IMR-90 (cell line): ENCODE data around the gene CDC25B. TPM values are rescaled to one million over a fixed set of nuclear protein-coding genes. Genes with fewer than 3 reads are reported as not detected.

Source experiments
- ATAC-seq: fragments of 200-7000 bp; cut with Tn5 transposase; 2 replicates; pipeline ENCODE4 v1.9.1; 2020; ENCODE audit warnings: low read depth, mild to moderate bottlenecking, moderate library complexity
- BruUV-seq: library from RNA; stranded (reverse); fragments of 400-500 nt; replicated peaks from 2 replicates; lab custom pipeline; 2021; lab: Mats Ljungman, UMichigan
- CTCF ChIA-PET: fragments of 300-600 bp; formaldehyde crosslinking; extraction: SDS; loops from one replicate; lab custom pipeline; 2021; ENCODE audit warnings: antibody characterized with exemption; lab: Yijun Ruan, JAX
- POLR2A ChIA-PET: fragments of 300-600 bp; sonication (Branson Sonifier 250); formaldehyde crosslinking; loops from one replicate; lab custom pipeline; 2022; ENCODE audit warnings: antibody characterized with exemption; ENCODE audit not compliant: unreplicated experiment; lab: Charles Lee
- DNase-seq: peaks from one replicate; pipeline ENCODE4 v3.0.0; 2013
- H2AFZ ChIP-seq: replicated peaks from 2 replicates; pipeline ENCODE3; 2013; ENCODE audit warnings: low read length, mild to moderate bottlenecking; ENCODE audit not compliant: poor library complexity
- H2AK5ac ChIP-seq: 2 replicates; pipeline ENCODE4 v1.6.1; 2013; ENCODE audit warnings: low read depth, low read length, inconsistent platforms
- H2AK9ac ChIP-seq: replicated peaks from 2 replicates; pipeline ENCODE3; 2013; ENCODE audit warnings: mild to moderate bottlenecking, low read depth, low read length, moderate library complexity; ENCODE audit not compliant: poor library complexity
- H2BK120ac ChIP-seq: 2 replicates; pipeline ENCODE4 v1.6.1; 2013; ENCODE audit warnings: low read depth, low read length, inconsistent platforms
- H2BK15ac ChIP-seq: 3 replicates; pipeline ENCODE4 v1.6.1; 2013; ENCODE audit warnings: low read depth, low read length, inconsistent platforms
- H2BK20ac ChIP-seq: 2 replicates; pipeline ENCODE4 v1.6.1; 2013; ENCODE audit warnings: low read depth, mild to moderate bottlenecking, inconsistent platforms, low read length, moderate library complexity
- H2BK5ac ChIP-seq: 2 replicates; pipeline ENCODE4 v1.6.1; 2013; ENCODE audit warnings: mild to moderate bottlenecking, low read depth, low read length, inconsistent platforms; ENCODE audit not compliant: poor library complexity, severe bottlenecking
- H3K14ac ChIP-seq: replicated peaks from 2 replicates; pipeline ENCODE4 v1.6.1; 2013; ENCODE audit warnings: low read depth, low read length, inconsistent platforms
- H3K18ac ChIP-seq: 2 replicates; pipeline ENCODE4 v1.6.1; 2013; ENCODE audit warnings: low read depth, low read length, control low read depth
- H3K23ac ChIP-seq: 2 replicates; pipeline ENCODE4 v1.6.1; 2013; ENCODE audit warnings: low read depth, low read length, inconsistent platforms
- H3K27ac ChIP-seq: 2 replicates; pipeline ENCODE4 v1.5.1; 2013; ENCODE audit warnings: mild to moderate bottlenecking, control low read depth, low read length; ENCODE audit not compliant: insufficient read depth
- H3K27me3 ChIP-seq: 2 replicates; pipeline ENCODE4 v1.6.1; 2013; ENCODE audit warnings: low read length; ENCODE audit not compliant: control insufficient read depth, insufficient read depth
- H3K36me3 ChIP-seq: 2 replicates; pipeline ENCODE4 v1.6.1; 2013; ENCODE audit warnings: low read length, mixed read lengths; ENCODE audit not compliant: control insufficient read depth, insufficient read depth
- H3K4ac ChIP-seq: 2 replicates; pipeline ENCODE4 v1.6.1; 2013; ENCODE audit warnings: low read depth, low read length, inconsistent platforms
- H3K4me1 ChIP-seq: 2 replicates; pipeline ENCODE4 v1.6.1; 2013; ENCODE audit warnings: low read length, mixed read lengths; ENCODE audit not compliant: control insufficient read depth, insufficient read depth
- H3K4me2 ChIP-seq: 2 replicates; pipeline ENCODE4 v1.6.1; 2013; ENCODE audit warnings: low read depth, mild to moderate bottlenecking, control low read depth, low read length, moderate library complexity
- H3K4me3 ChIP-seq: 2 replicates; pipeline ENCODE4 v1.5.1; 2013; ENCODE audit warnings: low read depth, mild to moderate bottlenecking, control low read depth, low read length, moderate library complexity; ENCODE audit not compliant: insufficient read depth
- H3K56ac ChIP-seq: 2 replicates; pipeline ENCODE4 v1.6.1; 2013; ENCODE audit warnings: low read length, inconsistent platforms; ENCODE audit not compliant: insufficient read depth; ENCODE audit errors: extremely low read depth
- H3K79me1 ChIP-seq, 2 experiments: 2 replicates each; pipeline ENCODE4 v1.6.1; 2013; ENCODE audit warnings: low read length in 2 of 2, inconsistent platforms in 1 of 2, low read depth in 1 of 2
- H3K9ac ChIP-seq: 2 replicates; pipeline ENCODE4 v1.6.1; 2013; ENCODE audit warnings: low read depth, low read length, control low read depth
- H3K9me1 ChIP-seq: 2 replicates; pipeline ENCODE4 v1.6.1; 2013; ENCODE audit warnings: low read length, inconsistent platforms; ENCODE audit not compliant: insufficient read depth
- H3K9me3 ChIP-seq: 2 replicates; pipeline ENCODE4 v1.6.1; 2013; ENCODE audit warnings: low read length; ENCODE audit not compliant: control insufficient read depth, insufficient read depth
- H4K20me1 ChIP-seq: 2 replicates; pipeline ENCODE4 v1.6.1; 2013; ENCODE audit warnings: low read length, inconsistent platforms; ENCODE audit not compliant: insufficient read depth
- H4K5ac ChIP-seq: 2 replicates; pipeline ENCODE4 v1.6.1; 2013; ENCODE audit warnings: mild to moderate bottlenecking, low read depth, low read length, control low read depth
- H4K8ac ChIP-seq, 2 experiments: 2 replicates each; pipeline ENCODE4 v1.6.1; 2013; ENCODE audit warnings: low read depth in 2 of 2, low read length in 2 of 2, control low read depth in 1 of 2, inconsistent platforms in 1 of 2
- H4K91ac ChIP-seq: 2 replicates; pipeline ENCODE4 v1.6.1; 2013; ENCODE audit warnings: low read depth, low read length, inconsistent platforms; ENCODE audit not compliant: insufficient read depth
- BHLHE40 ChIP-seq: fragments of 150-350 bp; IDR thresholded peaks from 2 replicates; pipeline ENCODE4 v1.6.1; 2016; ENCODE audit warnings: mild to moderate bottlenecking, low read depth, low read length
- CEBPB ChIP-seq: IDR thresholded peaks from 2 replicates; pipeline ENCODE4 v1.6.1; 2012; ENCODE audit warnings: low read depth, low read length, improper control_type of control experiment
- CHD1 ChIP-seq: IDR thresholded peaks from 2 replicates; pipeline ENCODE4 v1.6.1; 2012; ENCODE audit warnings: low read depth, low read length, improper control_type of control experiment
- FOS ChIP-seq: fragments of 150-350 bp; IDR thresholded peaks from 2 replicates; pipeline ENCODE4 v1.6.1; 2016; ENCODE audit warnings: low read depth, low read length
- MAFK ChIP-seq: IDR thresholded peaks from 2 replicates; pipeline ENCODE4 v1.6.1; 2012; ENCODE audit warnings: low read depth, low read length, improper control_type of control experiment
- MAZ ChIP-seq: IDR thresholded peaks from 2 replicates; pipeline ENCODE4 v1.6.1; 2012; ENCODE audit warnings: low read depth, mild to moderate bottlenecking, low read length, improper control_type of control experiment, moderate library complexity, borderline replicate concordance
- MXI1 ChIP-seq: IDR thresholded peaks from 2 replicates; pipeline ENCODE4 v1.6.1; 2012; ENCODE audit warnings: low read depth, mild to moderate bottlenecking, low read length, moderate library complexity, borderline replicate concordance
- NFE2L2 ChIP-seq: fragments of 150-350 bp; IDR thresholded peaks from 2 replicates; pipeline ENCODE4 v1.6.1; 2016; ENCODE audit warnings: low read depth, mild to moderate bottlenecking, low read length
- POLR2A ChIP-seq: IDR thresholded peaks from 2 replicates; pipeline ENCODE4 v1.6.1; 2012; ENCODE audit warnings: mild to moderate bottlenecking, low read depth, low read length
- RAD21 ChIP-seq: IDR thresholded peaks from 2 replicates; pipeline ENCODE4 v1.6.1; 2012; ENCODE audit warnings: low read length, improper control_type of control experiment
- RCOR1 ChIP-seq: IDR thresholded peaks from 2 replicates; pipeline ENCODE4 v1.6.1; 2012; ENCODE audit warnings: mild to moderate bottlenecking, low read length, improper control_type of control experiment; ENCODE audit not compliant: insufficient replicate concordance
- RFX5 ChIP-seq: IDR thresholded peaks from 2 replicates; pipeline ENCODE4 v1.8.0; 2012; ENCODE audit warnings: low read depth, mild to moderate bottlenecking, low read length, moderate library complexity
- SMC3 ChIP-seq: fragments of 150-350 bp; IDR thresholded peaks from 2 replicates; pipeline ENCODE4 v1.6.1; 2016; ENCODE audit warnings: low read depth, mild to moderate bottlenecking, antibody characterized with exemption, low read length, moderate library complexity
- WGBS, 2 experiments: methylation state at CpG; one replicate each; pipeline versions ENCODE4 v1.1.5 to v1.1.7; 2013; ENCODE audit warnings: missing lambda C conversion rate in 2 of 2; ENCODE audit not compliant: insufficient read length in 1 of 2; ENCODE audit errors: extremely low coverage in 2 of 2; 5-methylcytosine and 5-hydroxymethylcytosine counted together
- dilution Hi-C: fragments of 300-500 bp; cut with HindIII; formaldehyde crosslinking; loops from one replicate; pipeline ENCODE4 v1.14.3; 2018; ENCODE audit warnings: low sequenced_read_pairs; ENCODE audit not compliant: unreplicated experiment
- in situ Hi-C: fragments of 300-500 bp; cut with MboI; formaldehyde crosslinking; loops from 3 replicates; pipeline ENCODE4 v1.14.3; 2019; ENCODE audit warnings: low sequenced_read_pairs, inconsistent platforms, mixed read lengths
- intact Hi-C: fragments of 100-400 bp; cut with micrococcal nuclease; formaldehyde crosslinking; loops from 2 replicates; pipeline ENCODE4 v1.10.0; 2022
- polyA plus RNA-seq, 3 experiments: library from polyadenylated mRNA; depleted of rRNA; stranded (reverse); fragments of >200 nt; gene quantifications; 2 replicates each; pipeline ENCODE4 v1.2.3, GENCODE V29; 2012; ENCODE audit warnings: low replicate concordance in 1 of 3
- total RNA-seq: library from RNA; depleted of rRNA; stranded (reverse); fragments of >200 nt; gene quantifications from 2 replicates; pipeline ENCODE4 v1.2.3, GENCODE V29; 2012
- TF ChIP-seq, protein P1 (sequence below): fragments of 150-350 bp; IDR thresholded peaks from 2 replicates; pipeline ENCODE4 v1.6.1; 2017; ENCODE audit warnings: mild to moderate bottlenecking, antibody characterized with exemption, low read length, low read depth
- TF ChIP-seq, protein P2 (sequence below): fragments of 150-350 bp; IDR thresholded peaks from 2 replicates; pipeline ENCODE4 v1.6.1; 2016; ENCODE audit warnings: low read depth, mild to moderate bottlenecking, low read length, moderate library complexity, borderline replicate concordance
- TF ChIP-seq, protein P3 (sequence below): conservative IDR thresholded peaks from 2 replicates; pipeline ENCODE4 v1.5.1; 2012; ENCODE audit warnings: mild to moderate bottlenecking, low read depth, low read length, improper control_type of control experiment

The CDC25B gene
- total and polyA plus RNA-seq, 2 of the 4 experiments (the other 2 are of a cell fraction), result 14.5 to 50.5 TPM

DNA sequence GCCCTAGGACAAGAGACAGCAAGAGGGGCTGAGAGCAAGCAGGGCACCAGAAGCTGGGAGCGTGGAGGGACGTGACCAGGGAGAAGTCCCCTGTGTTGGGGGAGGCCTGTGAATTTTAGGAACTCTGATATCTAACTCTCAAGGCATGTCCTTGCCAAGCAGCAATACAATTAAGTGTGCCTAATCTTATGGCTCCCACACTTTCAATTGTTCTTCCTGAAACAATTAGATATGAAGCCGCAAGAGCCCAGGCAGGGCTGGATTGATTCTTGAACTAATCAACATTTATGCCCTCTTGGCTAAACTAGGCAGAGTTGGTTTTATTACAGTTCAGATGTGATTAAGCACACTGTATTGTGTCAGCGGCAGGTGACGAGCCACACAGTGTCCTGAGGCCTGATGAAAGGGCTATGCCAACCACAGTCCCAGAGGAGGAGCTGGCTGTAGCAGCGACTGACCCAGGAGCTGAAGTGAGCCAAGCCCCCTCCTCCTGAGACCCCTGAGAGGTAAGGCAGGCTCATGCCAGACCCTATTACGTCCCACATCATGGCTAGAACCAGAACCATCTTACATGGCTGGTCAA is 46.3 kb downstream of the CDC25B start:
- H2BK5ac ChIP-seq, result no peak overlapping the region
- dilution Hi-C loops (no loop called here), intact Hi-C loops (no loop called here), in situ Hi-C loops (no loop called here)
- ChIA-PET POLR2A (no interaction called here), CTCF (no interaction called here)
- peak overlapping the region; percentile 40 for H2AFZ ChIP-seq
- 100% methylated on average over 1 of the region's 7 CpGs; no CpG with 5 or more reads in 1 of the 2 experiments for WGBS, 2 experiments
- H3K14ac ChIP-seq, result peak overlapping the region; percentile 27; the same call in 1 of the 2 replicates
- H3K4ac ChIP-seq, result 0 out of 2 replicates have a peak overlapping the region, but pooled peaks have one; percentile 15
- DNase-seq, result no peak
- H4K5ac ChIP-seq, result no peak overlapping the region
- no peak for ATAC-seq
- peak overlapping the region; percentile 24 for H2BK120ac ChIP-seq
- H3K27me3 ChIP-seq, result no peaks in the 10 kb centered on the region
- peak overlapping the region; percentile 21; the same call in 1 of the 2 replicates for H2BK20ac ChIP-seq
- H3K36me3 ChIP-seq, result no peaks in the 10 kb centered on the region
- H3K4me3 ChIP-seq, result no peak overlapping the region
- no peak overlapping the region for H3K9ac ChIP-seq
- no peak overlapping the region for H3K18ac ChIP-seq
- H3K79me1 ChIP-seq, result peaks cover 8 to 14% of the 10 kb centered on the region in 2 experiments; a peak in 3 of 4 replicates
- peak overlapping the region; percentile 83 for H2AK5ac ChIP-seq
- H3K4me2 ChIP-seq, result no peak overlapping the region
- no peak overlapping the region for H2AK9ac ChIP-seq
- H3K23ac ChIP-seq, result no peak overlapping the region
- no TSS peak for BruUV-seq
- H3K9me3 ChIP-seq, result no peaks in the 10 kb centered on the region
- TF ChIP-seq SMC3 (no peak), CHD1 (no peak), MAZ (no peak), POLR2A (no peak), RFX5 (no peak), NFE2L2 (no peak), BHLHE40 (no peak), FOS (no peak), RCOR1 (no peak), MAFK (no peak), CEBPB (no peak), RAD21 (no peak), MXI1 (no peak)
- TF ChIP-seq, protein P1, sequence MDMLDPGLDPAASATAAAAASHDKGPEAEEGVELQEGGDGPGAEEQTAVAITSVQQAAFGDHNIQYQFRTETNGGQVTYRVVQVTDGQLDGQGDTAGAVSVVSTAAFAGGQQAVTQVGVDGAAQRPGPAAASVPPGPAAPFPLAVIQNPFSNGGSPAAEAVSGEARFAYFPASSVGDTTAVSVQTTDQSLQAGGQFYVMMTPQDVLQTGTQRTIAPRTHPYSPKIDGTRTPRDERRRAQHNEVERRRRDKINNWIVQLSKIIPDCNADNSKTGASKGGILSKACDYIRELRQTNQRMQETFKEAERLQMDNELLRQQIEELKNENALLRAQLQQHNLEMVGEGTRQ, result no peak
- TF ChIP-seq, protein P2, sequence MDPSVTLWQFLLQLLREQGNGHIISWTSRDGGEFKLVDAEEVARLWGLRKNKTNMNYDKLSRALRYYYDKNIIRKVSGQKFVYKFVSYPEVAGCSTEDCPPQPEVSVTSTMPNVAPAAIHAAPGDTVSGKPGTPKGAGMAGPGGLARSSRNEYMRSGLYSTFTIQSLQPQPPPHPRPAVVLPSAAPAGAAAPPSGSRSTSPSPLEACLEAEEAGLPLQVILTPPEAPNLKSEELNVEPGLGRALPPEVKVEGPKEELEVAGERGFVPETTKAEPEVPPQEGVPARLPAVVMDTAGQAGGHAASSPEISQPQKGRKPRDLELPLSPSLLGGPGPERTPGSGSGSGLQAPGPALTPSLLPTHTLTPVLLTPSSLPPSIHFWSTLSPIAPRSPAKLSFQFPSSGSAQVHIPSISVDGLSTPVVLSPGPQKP, result no peak
- TF ChIP-seq, protein P3, sequence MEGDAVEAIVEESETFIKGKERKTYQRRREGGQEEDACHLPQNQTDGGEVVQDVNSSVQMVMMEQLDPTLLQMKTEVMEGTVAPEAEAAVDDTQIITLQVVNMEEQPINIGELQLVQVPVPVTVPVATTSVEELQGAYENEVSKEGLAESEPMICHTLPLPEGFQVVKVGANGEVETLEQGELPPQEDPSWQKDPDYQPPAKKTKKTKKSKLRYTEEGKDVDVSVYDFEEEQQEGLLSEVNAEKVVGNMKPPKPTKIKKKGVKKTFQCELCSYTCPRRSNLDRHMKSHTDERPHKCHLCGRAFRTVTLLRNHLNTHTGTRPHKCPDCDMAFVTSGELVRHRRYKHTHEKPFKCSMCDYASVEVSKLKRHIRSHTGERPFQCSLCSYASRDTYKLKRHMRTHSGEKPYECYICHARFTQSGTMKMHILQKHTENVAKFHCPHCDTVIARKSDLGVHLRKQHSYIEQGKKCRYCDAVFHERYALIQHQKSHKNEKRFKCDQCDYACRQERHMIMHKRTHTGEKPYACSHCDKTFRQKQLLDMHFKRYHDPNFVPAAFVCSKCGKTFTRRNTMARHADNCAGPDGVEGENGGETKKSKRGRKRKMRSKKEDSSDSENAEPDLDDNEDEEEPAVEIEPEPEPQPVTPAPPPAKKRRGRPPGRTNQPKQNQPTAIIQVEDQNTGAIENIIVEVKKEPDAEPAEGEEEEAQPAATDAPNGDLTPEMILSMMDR, result no peak
- H3K9me1 ChIP-seq, result peaks cover 15% of the 10 kb centered on the region
- H3K4me1 ChIP-seq, result peaks cover 4% of the 10 kb centered on the region
- no peak overlapping the region for H3K27ac ChIP-seq
- peaks cover 3% of the 10 kb centered on the region; the same call in 1 of the 2 replicates for H4K20me1 ChIP-seq
- no peak overlapping the region for H3K56ac ChIP-seq
- peak overlapping the region; percentile 54; the same call in 1 of the 3 replicates for H2BK15ac ChIP-seq
- H4K8ac ChIP-seq, result no peak overlapping the region
- no peak overlapping the region for H4K91ac ChIP-seq
